Measurements from ENCODE around the gene ARFGEF3. TPM values are rescaled to one million over a fixed set of nuclear protein-coding genes. Genes with fewer than 3 reads are reported as not detected.
A peak's percentile ranks its signal among the peaks of the same experiment; 100 is the strongest.

ARFGEF3 gene
- total and polyA plus RNA-seq, 8 donors = 5.8 to 22.6 (median 8.1) TPM

- no peaks in the 10 kb centered on the region for H3K36me3 ChIP-seq
- H3K27ac ChIP-seq = no peak overlapping the region
- intact Hi-C loops (cut with DNase I) = no loop called here
- DNase-seq (no peak), ATAC-seq (no peak)
- H3K27me3 ChIP-seq = no peaks in the 10 kb centered on the region
- H3K9me3 ChIP-seq = no peaks in the 10 kb centered on the region
- H3K4me3 ChIP-seq = no peak overlapping the region
- TF ChIP-seq CTCF (IDR thresholded peaks at IDR 0.05) = no peak
- H3K4me1 ChIP-seq = no peaks in the 10 kb centered on the region
Measured at GRCh38 chr6:138378463-138378862, 216.7 kb downstream of the ARFGEF3 start.

GRCh38 chr6:138382498-138383265, 220.9 kb downstream of the ARFGEF3 start:
- Histone ChIP-seq H3K27me3 (no peaks in the 10 kb centered on the region), H3K36me3 (no peaks in the 10 kb centered on the region), H3K4me3 (no peak overlapping the region), H3K4me1 (no peaks in the 10 kb centered on the region), H3K9me3 (no peaks in the 10 kb centered on the region), H3K27ac (no peak overlapping the region)
- DNase-seq (peak in 1 of 4 donors; percentile 74), ATAC-seq (peak; percentile 63)
- intact Hi-C loops (cut with DNase I) = no loop called here
- no peak for TF ChIP-seq CTCF (IDR thresholded peaks at IDR 0.05)

- no peaks in the 10 kb centered on the region for H3K4me1 ChIP-seq
- TF ChIP-seq CTCF (IDR thresholded peaks at IDR 0.05) = no peak
- no peak overlapping the region for H3K27ac ChIP-seq
- ATAC-seq (no peak), DNase-seq (no peak)
- no peaks in the 10 kb centered on the region for H3K36me3 ChIP-seq
- H3K9me3 ChIP-seq = no peaks in the 10 kb centered on the region
- intact Hi-C loops (cut with DNase I) = no loop called here
- H3K4me3 ChIP-seq = no peak overlapping the region
- no peaks in the 10 kb centered on the region for H3K27me3 ChIP-seq
Measured at GRCh38 chr6:138383776-138384175, 222.0 kb downstream of the ARFGEF3 start.

- Histone ChIP-seq H3K27ac (no peak overlapping the region), H3K36me3 (no peaks in the 10 kb centered on the region), H3K4me1 (no peaks in the 10 kb centered on the region), H3K27me3 (no peaks in the 10 kb centered on the region), H3K9me3 (no peaks in the 10 kb centered on the region), H3K4me3 (no peak overlapping the region)
- intact Hi-C loops (cut with DNase I) = no loop called here
- ATAC-seq (no peak), DNase-seq (no peak)
- TF ChIP-seq CTCF (IDR thresholded peaks at IDR 0.05) = no peak
Measured at GRCh38 chr6:138386897-138387296, 225.2 kb downstream of the ARFGEF3 start.

GRCh38 chr6:138387577-138388368, 226.0 kb downstream of the ARFGEF3 start:
- intact Hi-C loops (cut with DNase I) = no loop called here
- Histone ChIP-seq H3K4me3 (no peak overlapping the region), H3K36me3 (no peaks in the 10 kb centered on the region), H3K27ac (no peak overlapping the region), H3K9me3 (no peaks in the 10 kb centered on the region), H3K4me1 (no peaks in the 10 kb centered on the region), H3K27me3 (no peaks in the 10 kb centered on the region)
- DNase-seq = peak in 1 of 4 donors; percentile 19
- ATAC-seq = no peak
- TF ChIP-seq CTCF (IDR thresholded peaks at IDR 0.05) = no peak
